ENCODE data around the gene OCIAD2. TPM values are rescaled to one million over a fixed set of nuclear protein-coding genes. Genes with fewer than 3 reads are reported as not detected.

The OCIAD2 gene, protein sequence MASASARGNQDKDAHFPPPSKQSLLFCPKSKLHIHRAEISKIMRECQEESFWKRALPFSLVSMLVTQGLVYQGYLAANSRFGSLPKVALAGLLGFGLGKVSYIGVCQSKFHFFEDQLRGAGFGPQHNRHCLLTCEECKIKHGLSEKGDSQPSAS
- 84.3 and 108 TPM in 2 replicates for total RNA-seq
- long read RNA-seq, transcript OCIAD2-205 (7 exons, 1,163 nt): major isoform, 37 of 46 reads
- long read RNA-seq, partial matches to known transcripts: 7 of 46 reads
- long read RNA-seq, other reads (novel, unspliced or antisense): 1 of 46 reads

- Mint-ChIP-seq H3K27me3 (peaks cover 3% of the 10 kb centered on the region), H3K4me1 (ENCODE audit: low read depth) (peaks cover 17% of the 10 kb centered on the region), H3K9me3 (ENCODE audit: low read depth) (no peaks in the 10 kb centered on the region), H3K27ac (peak within 1 kb of the TSS; percentile 95), H3K36me3 (ENCODE audit: insufficient read depth) (peaks cover 7% of the 10 kb centered on the region), H3K4me3 (ENCODE audit: low read depth) (peak within 1 kb of the TSS; percentile 90)
- TF ChIP-seq CTCF (IDR thresholded peaks at IDR 0.05; ENCODE audit: unreplicated experiment): peak; percentile 34
- DNase-seq (ENCODE audit: low spot score, unreplicated experiment): peak; percentile 54
These were observed at the start of gene OCIAD2 for GRCh38 chr4:48906206-48907173. OCIAD2 (minus strand) TSS chr4:48906774; CDS start chr4:48904549, 2,225 bp downstream.

GRCh38 chr4:48954314-48954713 lies 47.7 kb upstream of the OCIAD2 start:
- peaks cover 8% of the 10 kb centered on the region for H3K27me3 Mint-ChIP-seq
- H3K4me3 Mint-ChIP-seq (ENCODE audit: low read depth): no peak overlapping the region
- peaks cover 6% of the 10 kb centered on the region for H3K9me3 Mint-ChIP-seq (ENCODE audit: low read depth)
- H3K27ac Mint-ChIP-seq: no peak overlapping the region
- H3K4me1 Mint-ChIP-seq (ENCODE audit: low read depth): peaks cover 5% of the 10 kb centered on the region
- TF ChIP-seq CTCF (IDR thresholded peaks at IDR 0.05; ENCODE audit: unreplicated experiment): no peak
- no peak for DNase-seq (ENCODE audit: low spot score, unreplicated experiment)
- peaks cover 1% of the 10 kb centered on the region for H3K36me3 Mint-ChIP-seq (ENCODE audit: insufficient read depth)

DNA sequence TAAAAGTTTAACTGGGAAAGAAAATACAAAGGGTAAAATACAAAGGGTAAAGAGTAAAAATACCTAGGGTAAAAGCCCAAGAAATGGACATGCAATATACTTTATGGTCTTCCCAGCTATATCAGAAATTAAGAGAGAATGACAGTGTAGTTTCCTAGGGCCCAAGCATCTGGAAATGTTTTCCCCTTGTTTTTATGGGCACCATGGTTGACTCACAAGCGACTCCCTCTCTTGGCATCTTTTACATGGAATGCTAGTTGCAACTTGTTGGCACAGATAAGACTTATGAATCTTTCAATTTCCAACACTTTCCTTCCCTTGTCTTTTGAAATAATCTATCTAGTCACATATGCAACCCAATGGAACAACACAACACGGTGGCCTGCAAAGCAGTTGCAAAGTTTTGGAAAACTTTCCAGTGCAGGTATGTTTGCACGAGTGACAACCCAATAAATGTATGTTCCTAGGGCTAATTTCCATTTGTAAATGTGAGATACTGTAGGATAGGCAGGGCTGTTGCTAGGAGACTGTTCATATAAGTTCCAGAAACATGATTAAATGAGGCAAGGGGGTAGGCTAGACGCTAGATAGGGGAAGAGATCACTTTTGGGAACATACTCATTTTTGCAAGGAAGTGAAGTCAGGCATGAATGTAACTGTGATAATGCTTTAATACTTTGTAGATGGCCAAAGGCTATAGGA lies 43.1 kb upstream of the OCIAD2 start:
- peaks cover 4% of the 10 kb centered on the region for H3K4me1 Mint-ChIP-seq (ENCODE audit: low read depth)
- H3K9me3 Mint-ChIP-seq (ENCODE audit: low read depth): peaks cover 6% of the 10 kb centered on the region
- no peak overlapping the region for H3K4me3 Mint-ChIP-seq (ENCODE audit: low read depth)
- no peak for DNase-seq (ENCODE audit: low spot score, unreplicated experiment)
- H3K27ac Mint-ChIP-seq: no peak overlapping the region
- H3K27me3 Mint-ChIP-seq: no peaks in the 10 kb centered on the region
- no peak for TF ChIP-seq CTCF (IDR thresholded peaks at IDR 0.05; ENCODE audit: unreplicated experiment)
- peaks cover 1% of the 10 kb centered on the region for H3K36me3 Mint-ChIP-seq (ENCODE audit: insufficient read depth)

DNA sequence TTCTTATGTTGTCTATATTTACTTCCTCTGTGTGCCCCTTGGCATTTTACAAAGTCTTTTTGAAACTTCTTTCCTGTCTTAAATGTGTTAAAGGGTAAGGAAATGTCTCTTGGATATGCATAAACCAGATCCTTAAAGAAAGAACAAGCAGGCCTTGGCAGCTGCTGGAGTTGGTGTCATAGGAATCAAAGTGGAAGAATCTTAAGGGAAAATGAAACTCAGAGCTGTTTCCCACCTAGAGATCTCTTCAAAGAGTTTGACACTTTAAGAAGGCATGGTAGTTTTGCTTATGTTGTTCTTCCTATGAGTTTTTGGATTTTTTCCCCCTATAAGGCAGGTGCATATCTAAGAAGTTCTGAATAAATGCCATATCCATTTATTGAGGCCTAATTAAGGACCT lies 42.5 kb upstream of the OCIAD2 start:
- no peak for TF ChIP-seq CTCF (IDR thresholded peaks at IDR 0.05; ENCODE audit: unreplicated experiment)

DNA sequence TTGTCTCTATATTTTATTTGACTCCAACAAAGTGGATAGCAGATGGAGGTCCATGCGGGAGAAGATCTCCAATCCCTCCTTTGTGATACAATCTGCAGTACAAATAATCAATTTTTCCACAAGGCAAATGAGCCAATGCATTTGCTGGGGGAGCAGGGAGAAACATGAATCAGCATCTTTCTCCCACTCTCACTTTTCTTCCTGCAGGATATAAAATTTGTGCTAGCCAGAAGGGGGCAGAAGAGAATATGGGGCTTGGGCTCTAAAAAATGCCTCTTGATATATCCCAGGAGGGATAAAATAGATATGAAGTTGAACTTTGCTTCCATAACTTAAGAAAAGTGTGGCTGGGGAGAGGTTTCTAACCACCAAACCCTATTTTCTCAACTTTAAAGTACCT lies 41.2 kb upstream of the OCIAD2 start:
- Mint-ChIP-seq H3K27me3 (peaks cover 4% of the 10 kb centered on the region), H3K9me3 (ENCODE audit: low read depth) (peaks cover 6% of the 10 kb centered on the region), H3K36me3 (ENCODE audit: insufficient read depth) (peaks cover 1% of the 10 kb centered on the region), H3K4me1 (ENCODE audit: low read depth) (no peaks in the 10 kb centered on the region), H3K27ac (no peak overlapping the region), H3K4me3 (ENCODE audit: low read depth) (no peak overlapping the region)
- no peak for TF ChIP-seq CTCF (IDR thresholded peaks at IDR 0.05; ENCODE audit: unreplicated experiment)
- DNase-seq (ENCODE audit: low spot score, unreplicated experiment): no peak

More for the DNA sequence above, 42.5 kb upstream of the OCIAD2 start:
- H3K4me3 Mint-ChIP-seq (ENCODE audit: low read depth): no peak overlapping the region
- peaks cover 6% of the 10 kb centered on the region for H3K9me3 Mint-ChIP-seq (ENCODE audit: low read depth)
- no peak for DNase-seq (ENCODE audit: low spot score, unreplicated experiment)
- H3K4me1 Mint-ChIP-seq (ENCODE audit: low read depth): peaks cover 1% of the 10 kb centered on the region
- no peak overlapping the region for H3K27ac Mint-ChIP-seq
- H3K27me3 Mint-ChIP-seq: no peaks in the 10 kb centered on the region
- peaks cover 1% of the 10 kb centered on the region for H3K36me3 Mint-ChIP-seq (ENCODE audit: insufficient read depth)
